Stimulated activated CD4-positive, alpha-beta T cell treated with anti-CD3 and anti-CD28 coated beads, TNF-alpha, amount 100 ng/mL, for 48 hours (primary cell): ENCODE measurements around the gene NRXN3.

Experiments
- DNase-seq, 3 donors: peaks; one replicate each; pipeline ENCODE4 v3.0.0-alpha.2; 2020; ENCODE audit warnings: low read depth in 3 of 3

NRXN3 gene

DNA sequence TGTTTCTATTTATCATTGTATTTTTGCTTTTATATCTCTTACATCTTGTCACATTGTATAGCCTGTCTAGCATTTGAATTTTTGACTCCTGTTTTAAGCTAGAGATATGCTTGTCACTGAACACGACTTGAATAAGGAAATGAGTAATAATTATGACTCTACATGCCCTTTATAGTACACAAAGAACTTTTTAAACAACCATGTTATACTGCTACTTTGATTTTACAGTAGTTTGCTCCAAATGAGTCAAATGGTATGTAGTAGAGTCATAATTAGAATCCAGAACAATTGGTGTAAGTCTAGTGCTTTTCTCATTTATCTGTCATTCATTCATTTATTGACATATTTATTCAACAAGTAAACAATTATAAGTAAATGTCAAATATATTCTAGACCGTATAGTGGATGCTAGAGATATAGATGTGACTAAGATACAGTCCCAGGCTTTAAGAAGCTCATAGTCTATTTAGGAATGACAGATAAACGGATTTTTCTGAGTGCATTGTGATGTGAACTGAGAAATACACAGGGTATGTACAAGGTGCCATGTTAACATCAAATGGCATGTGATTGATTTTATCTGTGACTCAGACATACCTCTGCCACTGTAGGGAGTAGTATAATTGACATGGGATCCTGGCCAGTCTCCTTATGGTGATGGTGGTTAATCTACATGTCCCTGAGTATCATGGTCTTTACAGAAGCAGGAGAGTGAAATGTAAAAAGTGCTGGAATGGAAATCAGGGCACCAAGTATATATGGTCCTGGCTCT, 1241.4 kb downstream of the NRXN3 start:
- DNase-seq: no peak

DNA sequence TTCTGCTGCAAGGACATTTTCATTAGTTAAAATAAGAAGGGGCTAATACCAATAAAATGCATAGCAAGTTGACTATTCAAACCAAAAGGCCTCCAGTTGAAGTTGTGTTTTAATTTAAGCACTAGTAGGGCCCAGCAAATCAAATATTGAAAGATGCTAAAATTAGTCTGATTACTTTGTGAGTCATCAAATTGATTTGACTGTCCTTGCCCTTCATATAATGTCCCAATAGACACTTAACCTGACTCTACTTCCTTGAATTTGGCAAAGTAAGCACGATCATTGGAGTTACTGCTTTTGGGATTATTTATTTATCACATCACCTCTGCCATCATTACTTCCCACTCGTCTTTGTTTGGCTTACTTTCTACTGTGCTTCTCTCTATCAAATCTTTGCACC, 1242.6 kb downstream of the NRXN3 start:
- DNase-seq: no peak

DNA sequence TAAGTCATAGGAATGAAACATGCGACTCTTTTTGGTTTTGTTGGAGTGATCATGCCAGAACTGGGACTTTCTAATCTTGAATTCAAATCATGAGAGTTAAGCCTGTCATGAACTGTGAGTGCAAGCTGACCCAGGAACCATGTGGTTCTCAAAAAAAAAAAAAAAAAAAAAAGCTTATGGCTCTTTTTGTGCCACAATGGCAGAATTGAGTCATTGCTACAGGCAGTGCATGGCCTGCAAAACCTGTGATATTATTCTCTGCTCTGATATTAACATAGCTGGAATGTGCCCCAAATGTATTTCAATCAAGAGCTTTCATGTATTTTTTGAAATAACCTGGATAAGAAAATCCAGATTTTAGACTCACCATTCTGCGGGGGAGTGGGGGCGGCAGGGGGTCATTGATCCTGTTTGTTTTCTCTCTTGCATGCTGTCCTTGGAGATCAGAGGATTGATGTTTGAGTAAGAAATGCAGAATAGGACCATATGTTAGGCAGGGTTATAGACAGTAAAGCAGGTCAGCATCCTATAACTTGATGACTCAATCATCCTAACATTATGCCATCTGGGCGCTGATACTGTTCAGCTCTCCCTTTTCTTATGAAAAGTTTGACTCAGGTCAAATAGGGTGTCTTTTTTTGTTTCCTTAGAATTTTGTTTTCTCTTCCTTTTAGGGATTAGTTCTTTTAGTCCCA, 1243.7 kb downstream of the NRXN3 start:
- no peak for DNase-seq

DNA sequence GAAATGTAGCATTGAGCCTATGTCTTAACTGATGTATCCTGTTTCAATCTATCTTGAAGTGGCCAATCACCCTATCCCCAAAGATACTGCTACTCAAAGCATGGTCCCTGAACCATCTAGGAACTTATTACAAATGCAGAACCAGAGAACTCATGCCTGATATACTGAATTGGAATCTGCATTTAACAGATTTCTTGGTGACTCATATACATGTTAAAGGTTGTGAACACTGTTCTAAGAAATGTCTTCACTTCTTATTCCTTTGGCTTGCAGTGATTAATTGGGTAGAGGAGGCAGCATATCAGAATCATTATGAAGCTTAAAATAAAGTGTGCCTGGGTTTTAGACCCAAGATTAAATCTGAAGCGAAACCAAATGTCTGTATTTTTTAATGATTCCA, 1245.6 kb downstream of the NRXN3 start:
- no peak for DNase-seq

DNA sequence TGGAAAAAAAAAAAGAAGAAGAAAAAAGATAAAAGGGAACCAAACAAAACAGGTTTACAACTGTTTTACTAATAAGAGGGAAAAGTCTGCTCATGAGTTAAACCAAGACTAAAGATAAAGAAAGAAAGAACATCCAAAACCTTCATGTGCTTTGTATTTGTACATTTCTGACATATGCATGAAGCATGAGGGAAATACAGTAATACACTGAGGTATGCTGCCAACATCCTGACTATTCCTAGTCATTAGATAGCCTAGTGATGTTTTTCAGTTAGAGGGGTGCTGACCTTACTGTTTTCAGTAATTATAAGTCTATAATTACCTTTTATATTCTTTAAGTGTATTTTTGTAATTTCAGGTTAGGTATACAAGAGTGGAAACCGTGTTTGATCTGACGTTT, 1247.8 kb downstream of the NRXN3 start:
- DNase-seq: no peak

DNA sequence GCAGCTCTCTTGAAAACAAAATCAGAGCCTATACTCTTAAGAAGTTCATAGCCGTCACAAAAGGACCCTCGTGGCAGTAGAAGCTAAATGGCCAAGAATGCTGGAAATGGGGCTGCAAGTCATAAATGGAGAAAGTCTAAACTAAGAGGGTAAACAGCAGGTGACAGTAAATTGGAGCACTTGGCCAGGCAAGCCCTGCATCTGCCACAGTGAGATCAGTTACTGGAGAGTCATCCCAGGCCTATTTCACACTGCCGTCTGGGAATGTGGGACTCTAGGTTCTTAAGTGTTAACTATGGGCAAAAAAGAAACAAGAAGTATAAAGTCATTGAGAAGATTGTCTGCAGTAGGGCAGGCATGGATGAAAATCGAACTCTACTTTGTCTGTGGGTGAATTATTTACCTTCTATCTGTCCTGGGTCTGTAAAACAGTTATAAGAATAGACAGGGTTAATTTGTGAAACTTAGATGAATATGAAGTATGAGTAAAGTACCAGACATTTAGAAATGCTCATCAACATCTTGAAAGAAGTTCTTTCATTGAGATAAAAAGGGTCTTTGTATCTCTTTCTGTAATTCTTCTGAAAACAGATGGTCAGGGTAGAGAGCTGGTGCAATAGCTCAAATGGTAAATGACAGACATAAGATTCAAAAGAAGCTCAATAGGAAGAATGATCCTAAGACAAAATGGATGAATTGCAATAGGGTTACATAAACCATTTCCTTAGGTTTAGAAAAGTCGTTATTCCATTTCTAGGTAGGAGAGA, 1248.7 kb downstream of the NRXN3 start:
- DNase-seq: no peak

DNA sequence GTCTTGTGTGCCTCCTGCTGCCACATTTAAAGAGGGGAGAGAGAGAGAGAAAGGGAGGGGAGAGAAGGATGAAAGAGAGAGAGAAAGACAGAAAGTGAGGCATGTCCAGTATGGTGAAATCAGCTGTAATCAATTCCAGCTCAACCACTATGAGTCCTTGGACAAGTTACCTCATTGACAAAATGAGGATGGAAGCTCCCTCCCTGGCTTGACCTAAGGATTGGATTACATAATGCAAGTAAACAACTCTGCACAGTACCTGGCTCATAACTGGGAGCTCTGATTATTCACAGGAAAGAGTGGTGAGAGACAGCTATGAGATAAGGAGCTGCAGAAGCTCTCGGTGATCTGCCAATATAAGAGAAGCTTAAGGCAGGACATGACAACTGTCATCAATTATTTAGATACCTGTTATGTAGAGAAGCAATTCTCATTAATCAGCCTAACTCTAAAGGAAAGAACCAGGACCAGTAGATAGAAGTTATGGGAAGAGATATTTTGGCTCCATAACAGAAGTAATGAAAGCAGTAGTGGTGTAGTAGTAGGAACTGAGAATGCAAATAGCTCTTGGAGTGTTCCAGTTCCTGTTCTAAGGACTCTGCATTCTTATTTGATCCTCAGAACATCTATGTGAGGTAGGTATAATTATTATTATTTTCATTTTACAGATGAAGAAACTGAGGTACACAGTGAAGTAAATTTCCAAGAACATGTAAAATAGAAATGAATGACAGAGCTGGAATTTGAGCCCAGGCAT, 1249.6 kb downstream of the NRXN3 start:
- DNase-seq: no peak

DNA sequence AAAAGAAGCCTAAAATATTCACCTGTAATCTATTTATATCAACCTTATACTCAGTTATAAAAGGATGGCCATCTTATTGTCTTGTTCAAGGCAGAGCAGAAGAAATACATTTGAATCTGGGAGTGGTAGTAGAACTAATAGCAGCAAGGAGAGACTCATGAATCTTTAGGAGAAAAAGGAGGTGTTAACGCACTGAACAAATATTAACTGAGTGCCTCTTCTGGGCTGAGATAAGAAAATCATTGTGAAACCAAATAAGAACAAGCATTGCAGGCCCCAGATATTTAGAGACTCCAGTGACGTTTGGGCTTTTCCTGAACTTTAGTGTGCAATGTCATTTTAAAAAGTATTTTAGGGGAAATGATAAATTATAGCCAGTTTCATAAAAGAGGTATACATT, 1250.6 kb downstream of the NRXN3 start:
- no peak for DNase-seq

DNA sequence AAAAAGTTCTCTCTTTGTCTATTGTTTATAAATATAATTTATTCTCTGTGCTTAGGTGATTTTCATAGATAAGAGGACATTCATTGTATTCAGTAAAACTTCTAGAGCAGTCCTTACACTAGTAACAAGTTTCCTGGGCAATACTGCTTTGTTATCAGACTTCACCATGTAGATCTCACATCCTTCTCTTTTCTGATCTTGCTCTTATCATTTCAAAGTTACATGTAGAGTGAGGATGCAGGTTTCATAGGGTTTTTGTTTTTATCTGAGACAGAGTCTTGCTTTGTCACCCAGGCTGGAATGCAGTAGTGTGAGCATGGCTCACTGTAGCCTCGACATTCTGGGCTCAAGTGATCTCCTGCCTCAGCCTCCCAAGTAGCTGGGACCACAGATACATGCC, 1251.6 kb downstream of the NRXN3 start:
- no peak for DNase-seq

DNA sequence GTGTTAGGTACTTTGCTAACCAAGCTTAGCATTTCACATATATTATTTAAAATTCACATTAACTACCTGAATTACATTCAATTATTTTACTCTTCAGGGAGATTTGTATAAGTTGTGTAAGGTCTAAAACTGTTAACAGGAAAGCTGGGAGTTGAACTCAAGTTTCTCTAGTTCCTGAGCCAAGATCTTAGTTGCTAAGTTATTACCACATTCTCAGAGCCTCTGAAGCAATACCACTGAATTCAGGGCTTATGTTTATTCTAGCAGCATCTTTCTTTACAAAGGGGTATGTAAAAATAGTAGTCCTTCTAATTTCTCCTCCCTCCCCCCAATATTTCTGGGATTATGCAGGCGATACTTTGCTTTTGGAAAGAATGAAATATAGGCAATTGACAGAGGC, 1254.3 kb downstream of the NRXN3 start:
- no peak for DNase-seq

DNA sequence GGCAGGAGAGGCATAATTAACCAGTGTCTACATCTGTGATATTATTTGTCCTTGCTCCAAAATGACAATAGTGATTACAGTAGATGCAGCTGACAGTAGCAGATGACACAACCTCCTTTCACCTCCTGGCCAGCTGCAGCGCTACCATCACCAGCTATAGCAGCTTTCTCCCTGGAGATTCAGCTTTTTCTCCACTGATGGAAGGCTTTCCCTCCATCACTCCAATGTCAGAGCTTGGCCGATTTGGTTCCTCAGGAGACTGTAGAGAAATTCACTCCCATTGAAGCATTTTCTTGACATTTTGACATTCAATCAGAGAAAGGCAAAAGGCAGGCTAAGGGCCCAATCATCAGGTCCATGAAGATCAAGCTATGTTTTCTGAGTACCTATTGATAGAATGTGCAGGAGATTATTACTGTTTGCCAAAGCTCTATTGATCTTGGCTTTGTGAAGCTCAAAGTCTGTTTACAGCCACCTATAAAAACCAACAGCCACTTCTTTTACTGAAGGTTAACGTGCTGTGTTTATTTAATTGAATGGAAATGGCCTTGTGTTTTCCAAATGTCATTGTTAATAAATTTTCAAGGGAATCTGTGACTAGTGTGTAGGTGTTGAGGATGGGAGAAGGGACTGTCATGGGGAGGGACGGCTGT, 1256.1 kb downstream of the NRXN3 start:
- no peak for DNase-seq

DNA sequence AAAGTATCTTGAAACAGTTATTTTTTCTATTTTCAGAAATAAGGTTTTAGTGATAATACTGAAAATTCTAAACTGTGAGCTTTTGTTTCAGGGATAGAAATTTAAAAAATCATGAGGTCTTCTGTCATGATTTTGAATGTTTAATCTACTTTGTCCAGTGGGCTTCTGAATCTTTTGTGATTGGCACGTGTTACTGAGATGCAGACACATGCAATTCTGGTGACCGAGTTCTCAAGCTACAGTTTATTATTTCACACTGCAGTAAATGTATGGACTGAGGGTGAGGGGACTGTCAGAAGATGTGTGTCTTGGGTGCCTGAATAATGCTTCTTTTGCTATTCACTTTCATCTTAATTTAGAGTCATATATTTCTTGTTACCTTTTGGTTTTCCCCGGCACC, 1262.5 kb downstream of the NRXN3 start:
- DNase-seq: no peak

DNA sequence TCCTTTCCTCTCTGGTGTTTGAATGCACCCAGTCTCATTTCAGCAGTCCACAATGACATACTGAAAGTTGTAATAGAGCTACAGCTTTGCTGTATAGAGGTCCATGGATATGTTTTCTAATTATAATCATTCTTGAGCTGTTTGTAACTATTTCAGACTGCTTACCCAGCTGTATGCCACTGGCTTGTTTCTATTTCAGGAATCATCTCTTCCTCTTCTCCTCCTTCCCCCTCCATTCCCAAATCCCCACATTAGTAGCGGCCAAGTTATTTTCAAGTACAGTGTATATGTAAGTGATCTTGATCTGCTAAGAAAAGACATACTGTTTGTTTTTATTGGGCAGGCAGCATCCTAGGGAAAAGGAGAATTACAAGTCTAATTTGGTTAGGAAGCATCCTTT, 1266.2 kb downstream of the NRXN3 start:
- DNase-seq: no peak

DNA sequence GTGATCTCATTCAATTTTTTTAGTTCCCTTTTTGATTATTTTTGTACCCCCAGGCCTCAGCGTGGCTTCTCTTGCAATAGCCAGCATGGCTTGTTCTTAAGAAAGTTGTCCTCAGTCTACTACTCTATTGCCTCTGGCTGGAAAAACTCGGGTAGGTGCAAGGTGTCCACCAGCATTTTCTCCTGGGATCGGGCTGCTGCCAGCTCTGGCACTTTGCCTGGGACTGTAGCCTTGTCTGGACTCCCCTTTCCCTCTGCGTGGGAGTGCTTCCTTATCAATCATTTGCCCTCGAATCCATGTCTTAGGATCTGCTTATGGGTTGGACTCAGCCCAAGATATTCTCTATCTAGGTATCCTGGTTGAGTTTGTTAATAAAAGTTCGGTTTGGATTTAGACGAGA, 1267.8 kb downstream of the NRXN3 start:
- no peak for DNase-seq

DNA sequence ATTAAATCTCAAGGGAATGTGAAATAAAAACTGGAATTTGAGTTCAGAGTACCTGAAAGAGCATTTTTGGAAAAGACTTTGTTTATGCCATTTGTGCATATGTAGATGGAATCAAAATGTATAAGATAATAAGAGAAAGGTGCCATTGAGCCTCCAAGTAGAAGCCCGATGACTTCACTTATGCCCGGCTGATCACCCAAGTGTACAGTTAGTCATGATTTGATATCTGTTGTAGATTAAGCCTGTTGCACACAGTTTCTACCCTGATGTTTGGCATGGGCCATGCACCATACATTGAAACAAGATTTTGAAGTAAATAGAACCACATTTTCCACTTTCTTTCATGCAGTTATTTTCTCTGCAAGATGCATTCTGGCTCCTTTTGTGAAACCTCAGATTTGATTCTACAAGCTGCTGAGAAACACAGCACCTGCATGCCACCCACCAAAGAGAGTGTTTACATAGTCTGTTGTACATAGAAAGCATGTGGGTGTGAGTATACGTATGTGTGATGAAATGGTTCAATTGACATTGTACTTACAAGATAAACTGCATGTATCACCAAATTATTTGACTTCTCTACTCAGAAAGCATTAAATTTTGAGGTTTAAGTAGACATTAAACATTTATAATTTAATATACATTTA, 1268.6 kb downstream of the NRXN3 start:
- no peak for DNase-seq

DNA sequence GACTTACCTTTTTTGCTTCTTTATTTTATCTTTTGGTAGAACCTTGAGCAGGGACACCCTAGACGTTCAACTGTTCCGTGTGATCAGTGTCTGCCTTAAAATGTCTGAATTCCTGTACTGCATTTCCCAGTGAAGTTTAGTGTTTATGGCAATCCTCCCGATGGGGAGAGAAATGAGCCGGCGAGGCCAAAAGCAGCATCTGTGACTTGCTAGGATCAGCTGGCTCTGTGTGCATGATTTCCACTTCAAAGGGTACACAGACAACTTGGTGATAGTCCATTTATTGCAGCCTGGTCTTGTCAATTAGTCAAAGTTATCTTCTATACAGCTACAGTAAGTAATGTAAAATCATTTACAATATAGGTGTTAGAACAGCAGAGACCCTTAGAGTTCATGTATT, 1272.6 kb downstream of the NRXN3 start:
- no peak for DNase-seq

DNA sequence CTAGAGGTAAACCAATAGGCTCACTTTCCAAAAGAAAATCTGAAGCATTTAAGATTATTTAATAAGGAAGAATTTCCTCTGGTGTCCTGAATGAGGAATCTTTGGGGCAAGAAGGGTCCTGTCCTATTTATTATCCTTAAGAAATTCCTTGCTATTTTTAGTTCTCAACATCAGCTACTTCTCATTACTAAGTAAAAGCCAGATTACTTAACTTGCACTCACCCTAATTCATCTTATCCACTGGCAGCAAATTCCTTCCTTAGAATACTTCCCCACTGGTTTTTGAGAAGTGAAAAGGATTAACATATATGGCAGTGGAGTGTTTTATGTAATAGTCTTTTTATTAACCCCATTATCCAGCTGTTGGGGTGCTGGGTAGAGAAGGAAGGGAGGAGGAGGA, 1273.4 kb downstream of the NRXN3 start:
- no peak for DNase-seq

DNA sequence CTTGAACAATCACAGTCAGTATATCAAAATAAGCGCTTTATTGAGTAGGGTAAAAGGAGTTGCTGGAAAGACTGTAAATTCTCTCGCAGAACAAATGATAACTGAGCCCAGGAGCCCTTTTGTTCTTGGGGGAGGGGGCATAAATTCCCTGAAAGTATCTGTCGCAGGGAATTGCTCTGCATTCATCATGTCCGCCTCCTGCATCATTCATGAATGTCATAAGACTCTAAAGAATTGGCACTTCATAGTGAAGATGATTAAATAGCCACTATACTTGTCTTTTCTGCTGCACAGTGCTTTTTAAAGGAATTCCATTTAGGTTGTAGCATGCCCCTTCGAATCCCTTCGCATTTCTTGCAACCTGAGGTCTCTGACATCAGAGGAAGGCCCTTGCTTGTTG, 1278.8 kb downstream of the NRXN3 start:
- DNase-seq: no peak

DNA sequence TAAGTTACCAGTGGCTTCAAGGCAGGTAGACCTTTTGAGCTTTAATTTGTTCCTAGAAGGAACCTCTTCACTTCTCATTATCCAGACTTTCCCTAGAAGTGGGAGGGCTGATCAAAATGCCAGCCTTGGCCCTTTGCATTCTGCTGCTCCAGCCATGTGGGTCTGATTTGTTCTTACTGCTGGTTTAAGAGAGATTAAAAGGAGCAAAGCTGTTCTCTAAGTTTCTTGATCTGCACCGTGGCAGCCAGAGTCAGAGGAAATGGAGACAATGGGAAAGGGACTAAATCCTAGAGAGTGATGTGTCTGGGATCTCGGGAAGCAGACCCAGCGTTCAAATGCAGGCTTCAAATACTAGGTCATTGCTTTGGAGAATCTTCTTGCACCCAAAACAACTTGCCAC, 1281.4 kb downstream of the NRXN3 start:
- no peak for DNase-seq

DNA sequence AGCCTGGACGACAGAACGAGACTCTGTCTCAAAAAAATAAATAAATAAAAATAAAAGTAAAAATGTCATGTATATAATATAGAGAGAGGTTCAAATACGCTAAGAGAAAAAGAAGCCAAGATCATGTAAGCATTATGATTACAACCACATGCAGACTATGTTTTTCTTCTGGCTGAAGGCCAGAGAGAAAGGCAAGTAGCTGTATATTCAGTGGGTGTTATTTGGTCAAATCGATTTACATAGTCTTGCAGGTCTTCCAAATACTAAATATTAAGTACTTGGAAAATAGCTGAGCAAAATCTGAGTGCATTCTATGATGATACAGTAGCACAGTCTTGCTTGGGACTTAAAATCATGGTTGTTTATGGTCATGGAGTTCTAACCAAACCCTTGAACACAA, 1283.1 kb downstream of the NRXN3 start:
- DNase-seq: no peak

DNA sequence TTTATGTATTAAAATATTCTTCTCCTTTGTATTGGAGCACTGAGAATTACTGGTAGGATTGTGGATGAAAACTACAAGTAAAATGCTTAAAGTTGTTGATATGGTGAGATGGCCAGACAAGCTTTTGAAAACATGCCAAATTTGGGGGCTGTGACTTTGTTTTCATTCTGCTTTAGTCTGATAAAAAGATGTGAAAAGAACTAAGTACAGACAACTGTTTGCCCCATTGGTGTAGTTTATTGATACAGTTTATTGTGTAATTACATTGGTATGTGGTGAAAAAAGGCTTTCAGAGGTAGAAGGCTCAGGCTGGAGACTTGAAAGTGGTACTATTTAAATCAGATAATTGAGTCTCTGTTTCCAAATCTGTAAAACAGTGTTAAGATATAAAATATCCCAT, 1294.3 kb downstream of the NRXN3 start:
- DNase-seq: no peak
